ENCODE results near the gene SUPT20HL1. TPM values are rescaled to one million over a fixed set of nuclear protein-coding genes. Genes with fewer than 3 reads are reported as not detected.

Gene SUPT20HL1
- total RNA-seq, 1 experiment from 2014 or later, result not detected

DNA sequence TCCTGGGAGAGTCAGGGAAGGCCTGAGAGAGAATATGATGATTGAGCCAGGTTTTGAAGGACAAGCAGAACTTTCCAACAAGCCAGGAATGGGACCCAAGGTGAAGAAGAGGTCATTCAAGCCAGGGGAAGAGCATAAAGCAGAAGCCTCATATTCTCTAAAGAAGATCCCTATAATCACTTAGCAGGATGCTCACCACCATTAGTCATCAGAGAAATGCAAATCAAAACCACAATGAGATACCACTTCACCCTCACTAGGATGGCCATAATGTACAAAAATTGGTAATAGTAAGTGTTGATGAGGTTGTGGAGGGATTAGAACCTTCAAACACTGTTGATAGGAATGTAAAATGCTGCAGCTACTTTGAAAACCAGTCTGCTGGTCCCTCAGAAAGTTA lies 20.5 kb upstream of the SUPT20HL1 start:
- Histone ChIP-seq H3K9me3 (ENCODE audit: low read length) (no peaks in the 10 kb centered on the region), H3K4me1 (ENCODE audit: insufficient read depth, low read length) (0 out of 2 replicates have a peak, but pooled peaks cover 7% of the 10 kb centered on the region), H3K79me2 (ENCODE audit: low read length) (no peaks in the 10 kb centered on the region), H4K20me1 (ENCODE audit: low read length) (no peaks in the 10 kb centered on the region), H3K9me2 (replicated peaks; ENCODE audit: low read length) (no peaks in the 10 kb centered on the region), H3F3A (ENCODE audit: low read length, unreplicated experiment) (no peaks in the 10 kb centered on the region), H3K9ac (ENCODE audit: low read length) (no peak overlapping the region), H3K27ac (ENCODE audit: low read length) (no peak overlapping the region), H3K4me3 (ENCODE audit: low read length) (no peak overlapping the region), H3K27me3 (ENCODE audit: low read length) (no peaks in the 10 kb centered on the region), H2AFZ (ENCODE audit: low read length) (no peak overlapping the region), H3K36me3 (ENCODE audit: low read depth, low read length) (no peaks in the 10 kb centered on the region), H3K4me2 (ENCODE audit: low read length) (no peak overlapping the region)
- ChIA-PET CTCF (no interaction called here), POLR2A (ENCODE audit: unreplicated experiment) (no interaction called here)
- intact Hi-C loops (cut with micrococcal nuclease), result loop anchor here (10.0 kb wide), 1 partner anchor 75 kb away; no protein-coding TSS in a partner anchor
- DNase-seq (no peak), ATAC-seq (no peak)
- BruUV-seq (replicated peaks), result no TSS peak
- no peak for TF ChIP-seq EZH2 (IDR thresholded peaks at IDR 0.05; ENCODE audit: low read length, unreplicated experiment)
- TF ChIP-seq, protein P1, sequence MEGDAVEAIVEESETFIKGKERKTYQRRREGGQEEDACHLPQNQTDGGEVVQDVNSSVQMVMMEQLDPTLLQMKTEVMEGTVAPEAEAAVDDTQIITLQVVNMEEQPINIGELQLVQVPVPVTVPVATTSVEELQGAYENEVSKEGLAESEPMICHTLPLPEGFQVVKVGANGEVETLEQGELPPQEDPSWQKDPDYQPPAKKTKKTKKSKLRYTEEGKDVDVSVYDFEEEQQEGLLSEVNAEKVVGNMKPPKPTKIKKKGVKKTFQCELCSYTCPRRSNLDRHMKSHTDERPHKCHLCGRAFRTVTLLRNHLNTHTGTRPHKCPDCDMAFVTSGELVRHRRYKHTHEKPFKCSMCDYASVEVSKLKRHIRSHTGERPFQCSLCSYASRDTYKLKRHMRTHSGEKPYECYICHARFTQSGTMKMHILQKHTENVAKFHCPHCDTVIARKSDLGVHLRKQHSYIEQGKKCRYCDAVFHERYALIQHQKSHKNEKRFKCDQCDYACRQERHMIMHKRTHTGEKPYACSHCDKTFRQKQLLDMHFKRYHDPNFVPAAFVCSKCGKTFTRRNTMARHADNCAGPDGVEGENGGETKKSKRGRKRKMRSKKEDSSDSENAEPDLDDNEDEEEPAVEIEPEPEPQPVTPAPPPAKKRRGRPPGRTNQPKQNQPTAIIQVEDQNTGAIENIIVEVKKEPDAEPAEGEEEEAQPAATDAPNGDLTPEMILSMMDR (conservative IDR thresholded peaks at IDR 0.05; ENCODE audit: low read depth, low read length), result no peak
- TF ChIP-seq EZH2phosphoT487 (IDR thresholded peaks at IDR 0.05; ENCODE audit: borderline replicate concordance, low read length), result no peak

DNA sequence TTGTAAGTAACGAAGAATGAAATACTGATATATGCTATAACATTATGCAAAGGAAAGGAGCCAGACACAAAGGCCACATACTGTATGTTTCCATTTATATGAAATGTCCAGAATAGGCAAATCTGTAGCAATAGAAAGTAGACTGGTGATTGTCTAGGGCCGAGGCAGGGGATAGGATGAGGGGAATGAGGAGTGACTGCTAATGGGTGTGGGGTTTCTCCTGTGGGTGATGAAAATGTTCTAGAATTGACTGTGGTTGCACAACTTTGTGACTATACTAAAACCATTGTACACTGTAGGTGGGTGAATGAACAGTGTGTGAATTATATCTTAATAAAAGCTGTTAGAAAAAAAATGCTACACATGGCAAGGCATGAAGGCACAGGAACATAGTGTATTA lies 19.9 kb upstream of the SUPT20HL1 start:
- Histone ChIP-seq H3K4me1 (ENCODE audit: insufficient read depth, low read length) (0 out of 2 replicates have a peak, but pooled peaks cover 7% of the 10 kb centered on the region), H3K4me3 (ENCODE audit: low read length) (no peak overlapping the region), H3K9me3 (ENCODE audit: low read length) (no peaks in the 10 kb centered on the region), H3K27me3 (ENCODE audit: low read length) (no peaks in the 10 kb centered on the region), H3K9ac (ENCODE audit: low read length) (no peak overlapping the region), H3K36me3 (ENCODE audit: low read depth, low read length) (no peaks in the 10 kb centered on the region), H3K4me2 (ENCODE audit: low read length) (no peak overlapping the region), H4K20me1 (ENCODE audit: low read length) (no peaks in the 10 kb centered on the region), H3K27ac (ENCODE audit: low read length) (no peak overlapping the region), H2AFZ (ENCODE audit: low read length) (no peak overlapping the region), H3F3A (ENCODE audit: low read length, unreplicated experiment) (no peaks in the 10 kb centered on the region), H3K79me2 (ENCODE audit: low read length) (no peaks in the 10 kb centered on the region), H3K9me2 (replicated peaks; ENCODE audit: low read length) (no peaks in the 10 kb centered on the region)
- ChIA-PET CTCF (no interaction called here), POLR2A (ENCODE audit: unreplicated experiment) (no interaction called here)
- intact Hi-C loops (cut with micrococcal nuclease), result loop anchor here (10.0 kb wide), 1 partner anchor 76 kb away; no protein-coding TSS in a partner anchor
- ATAC-seq (no peak), DNase-seq (no peak)
- TF ChIP-seq, protein P1 (conservative IDR thresholded peaks at IDR 0.05; ENCODE audit: low read depth, low read length), result no peak
- no peak for TF ChIP-seq EZH2phosphoT487 (IDR thresholded peaks at IDR 0.05; ENCODE audit: borderline replicate concordance, low read length)
- BruUV-seq (replicated peaks), result no TSS peak

DNA sequence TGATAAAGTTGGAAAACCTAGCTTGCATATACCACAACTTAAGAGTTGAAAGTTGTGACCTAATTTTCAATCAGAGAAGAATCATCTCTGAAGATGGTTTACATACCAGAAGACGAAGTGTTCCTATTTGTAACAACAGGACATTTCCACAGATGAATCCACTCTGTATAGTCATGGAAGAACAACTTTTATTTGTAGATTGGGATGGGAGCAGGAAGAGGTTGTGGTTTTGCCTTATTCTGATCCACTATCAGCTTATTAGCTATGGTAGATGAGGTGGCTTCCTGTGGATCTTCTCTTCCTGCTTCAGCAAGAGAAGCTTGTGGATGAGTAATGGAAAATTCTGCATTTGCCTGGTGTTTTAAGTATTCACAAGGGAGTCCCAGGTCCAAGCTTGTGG lies 18.6 kb upstream of the SUPT20HL1 start:
- Histone ChIP-seq H3K27ac (ENCODE audit: low read length) (peak overlapping the region; percentile 26; the same call in 1 of the 2 replicates), H3K4me3 (ENCODE audit: low read length) (no peak overlapping the region), H3K79me2 (ENCODE audit: low read length) (no peaks in the 10 kb centered on the region), H3K9ac (ENCODE audit: low read length) (no peak overlapping the region), H3F3A (ENCODE audit: low read length, unreplicated experiment) (no peaks in the 10 kb centered on the region), H3K4me2 (ENCODE audit: low read length) (no peak overlapping the region), H3K36me3 (ENCODE audit: low read depth, low read length) (no peaks in the 10 kb centered on the region), H3K9me3 (ENCODE audit: low read length) (no peaks in the 10 kb centered on the region), H3K9me2 (replicated peaks; ENCODE audit: low read length) (no peaks in the 10 kb centered on the region), H3K27me3 (ENCODE audit: low read length) (no peaks in the 10 kb centered on the region), H3K4me1 (ENCODE audit: insufficient read depth, low read length) (0 out of 2 replicates have a peak, but pooled peaks cover 7% of the 10 kb centered on the region), H4K20me1 (ENCODE audit: low read length) (no peaks in the 10 kb centered on the region), H2AFZ (ENCODE audit: low read length) (no peak overlapping the region)
- intact Hi-C loops (cut with micrococcal nuclease), result loop anchor here (10.0 kb wide), 1 partner anchor 77 kb away; no protein-coding TSS in a partner anchor
- peak; percentile 45; the same call in 1 of the 2 replicates for ATAC-seq
- BruUV-seq (replicated peaks), result no TSS peak
- TF ChIP-seq EZH2phosphoT487 (IDR thresholded peaks at IDR 0.05; ENCODE audit: borderline replicate concordance, low read length) (no peak), EZH2 (IDR thresholded peaks at IDR 0.05; ENCODE audit: low read length, unreplicated experiment) (no peak)
- TF ChIP-seq, protein P1 (conservative IDR thresholded peaks at IDR 0.05; ENCODE audit: low read depth, low read length), result no peak
- POLR2A ChIA-PET (ENCODE audit: unreplicated experiment), result no interaction called here
- CTCF ChIA-PET, result no interaction called here
- peak; percentile 21 for DNase-seq

Measured in PC-3 (cell line).